ENCODE results near the gene PLK2. TPM values are rescaled to one million over a fixed set of nuclear protein-coding genes. Genes with fewer than 3 reads are reported as not detected.

Gene PLK2
- total RNA-seq, 3 donors from 2014 or later (not counting 1 experiment from before 2014, with no cell fraction given) = 18.3 to 30.0 (median 22.0) TPM

DNA sequence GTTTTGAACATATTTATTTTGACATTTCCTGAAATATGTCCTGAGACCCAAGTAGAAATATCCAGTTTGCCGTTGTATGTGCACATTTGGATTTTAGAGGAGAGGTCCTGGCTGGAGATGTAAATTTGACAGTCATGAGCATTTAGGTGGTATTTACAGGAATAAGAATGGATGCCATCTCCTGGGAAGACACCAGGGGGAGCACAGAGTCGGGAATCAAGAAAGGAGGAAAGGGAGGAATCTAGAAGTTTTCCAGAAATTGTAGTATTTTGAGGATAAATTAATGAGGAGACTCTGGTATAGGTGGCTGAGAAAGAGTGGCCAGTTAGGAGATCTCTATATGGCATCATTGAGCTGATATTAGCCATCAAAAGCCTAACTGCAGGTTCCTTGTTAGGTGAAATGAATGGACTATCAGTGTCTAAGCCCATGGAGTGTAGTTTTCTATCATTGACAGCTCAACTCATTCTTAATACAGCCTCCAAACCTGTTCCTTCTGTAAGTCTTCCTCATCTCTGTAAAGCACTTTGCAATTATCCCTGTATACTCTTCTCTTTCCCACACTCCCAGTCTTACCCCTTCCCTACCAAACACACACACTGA, 38.6 kb upstream of the PLK2 start:
- DNase-seq (no peak), ATAC-seq (no peak)
- H3K27me3 Mint-ChIP-seq (ENCODE audit: low read depth in 2 of 2) = no peaks in the 10 kb centered on the region
- Histone ChIP-seq H3K9me3 (ENCODE audit: control insufficient read depth, insufficient read depth, low read length) (no peaks in the 10 kb centered on the region), H3K36me3 (ENCODE audit: control insufficient read depth, insufficient read depth, low read length) (no peaks in the 10 kb centered on the region), H3K4me3 (ENCODE audit: low read length) (no peak overlapping the region), H3K27me3 (ENCODE audit: control insufficient read depth, insufficient read depth, low read length) (no peaks in the 10 kb centered on the region), H3K27ac (ENCODE audit: low read length) (no peak overlapping the region), H3K4me1 (ENCODE audit: control insufficient read depth, insufficient read depth, low read length) (no peaks in the 10 kb centered on the region)
- WGBS (ENCODE audit: insufficient coverage) = 62% methylated on average over 2 of the region's 2 CpGs
- H3K27ac Mint-ChIP-seq = no peak overlapping the region
- H3K4me3 Mint-ChIP-seq = no peak overlapping the region
- no peaks in the 10 kb centered on the region for H3K36me3 Mint-ChIP-seq
- TF ChIP-seq, protein P1, sequence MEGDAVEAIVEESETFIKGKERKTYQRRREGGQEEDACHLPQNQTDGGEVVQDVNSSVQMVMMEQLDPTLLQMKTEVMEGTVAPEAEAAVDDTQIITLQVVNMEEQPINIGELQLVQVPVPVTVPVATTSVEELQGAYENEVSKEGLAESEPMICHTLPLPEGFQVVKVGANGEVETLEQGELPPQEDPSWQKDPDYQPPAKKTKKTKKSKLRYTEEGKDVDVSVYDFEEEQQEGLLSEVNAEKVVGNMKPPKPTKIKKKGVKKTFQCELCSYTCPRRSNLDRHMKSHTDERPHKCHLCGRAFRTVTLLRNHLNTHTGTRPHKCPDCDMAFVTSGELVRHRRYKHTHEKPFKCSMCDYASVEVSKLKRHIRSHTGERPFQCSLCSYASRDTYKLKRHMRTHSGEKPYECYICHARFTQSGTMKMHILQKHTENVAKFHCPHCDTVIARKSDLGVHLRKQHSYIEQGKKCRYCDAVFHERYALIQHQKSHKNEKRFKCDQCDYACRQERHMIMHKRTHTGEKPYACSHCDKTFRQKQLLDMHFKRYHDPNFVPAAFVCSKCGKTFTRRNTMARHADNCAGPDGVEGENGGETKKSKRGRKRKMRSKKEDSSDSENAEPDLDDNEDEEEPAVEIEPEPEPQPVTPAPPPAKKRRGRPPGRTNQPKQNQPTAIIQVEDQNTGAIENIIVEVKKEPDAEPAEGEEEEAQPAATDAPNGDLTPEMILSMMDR (IDR thresholded peaks at IDR 0.05) = no peak
- no peaks in the 10 kb centered on the region for H3K4me1 Mint-ChIP-seq
- intact Hi-C loops (cut with micrococcal nuclease) = no loop called here
- H3K9me3 Mint-ChIP-seq = peaks cover 0 to 4% of the 10 kb centered on the region in 2 donors

DNA sequence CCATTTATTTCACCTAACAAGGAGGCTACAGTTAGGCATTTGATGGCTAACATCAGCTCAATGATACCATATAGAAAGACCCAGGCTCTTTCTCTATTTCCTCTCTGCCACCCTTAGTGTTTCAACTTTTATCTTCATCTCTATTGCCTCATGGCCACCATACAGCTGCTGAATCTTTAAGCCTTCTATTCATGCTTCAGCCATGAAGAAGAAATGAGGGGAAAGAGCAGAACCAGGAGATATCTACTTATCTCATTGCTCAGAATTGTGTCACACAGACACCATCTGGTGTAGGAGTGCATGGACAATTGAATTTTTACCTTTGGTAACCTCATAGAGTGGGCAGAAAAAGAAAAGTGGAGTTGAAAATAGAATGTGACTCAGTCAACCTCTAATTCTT, 38.0 kb upstream of the PLK2 start:
- Histone ChIP-seq H3K4me3 (ENCODE audit: low read length) (no peak overlapping the region), H3K27ac (ENCODE audit: low read length) (no peak overlapping the region), H3K27me3 (ENCODE audit: control insufficient read depth, insufficient read depth, low read length) (no peaks in the 10 kb centered on the region), H3K4me1 (ENCODE audit: control insufficient read depth, insufficient read depth, low read length) (no peaks in the 10 kb centered on the region), H3K9me3 (ENCODE audit: control insufficient read depth, insufficient read depth, low read length) (no peaks in the 10 kb centered on the region), H3K36me3 (ENCODE audit: control insufficient read depth, insufficient read depth, low read length) (no peaks in the 10 kb centered on the region)
- DNase-seq (no peak), ATAC-seq (no peak)
- no peaks in the 10 kb centered on the region for H3K27me3 Mint-ChIP-seq (ENCODE audit: low read depth in 2 of 2)
- no peaks in the 10 kb centered on the region for H3K36me3 Mint-ChIP-seq
- TF ChIP-seq, protein P1 (IDR thresholded peaks at IDR 0.05) = no peak
- H3K4me3 Mint-ChIP-seq = no peak overlapping the region
- H3K4me1 Mint-ChIP-seq = no peaks in the 10 kb centered on the region
- H3K9me3 Mint-ChIP-seq = peaks cover 0 to 4% of the 10 kb centered on the region in 2 donors
- H3K27ac Mint-ChIP-seq = no peak overlapping the region
- intact Hi-C loops (cut with micrococcal nuclease) = no loop called here

DNA sequence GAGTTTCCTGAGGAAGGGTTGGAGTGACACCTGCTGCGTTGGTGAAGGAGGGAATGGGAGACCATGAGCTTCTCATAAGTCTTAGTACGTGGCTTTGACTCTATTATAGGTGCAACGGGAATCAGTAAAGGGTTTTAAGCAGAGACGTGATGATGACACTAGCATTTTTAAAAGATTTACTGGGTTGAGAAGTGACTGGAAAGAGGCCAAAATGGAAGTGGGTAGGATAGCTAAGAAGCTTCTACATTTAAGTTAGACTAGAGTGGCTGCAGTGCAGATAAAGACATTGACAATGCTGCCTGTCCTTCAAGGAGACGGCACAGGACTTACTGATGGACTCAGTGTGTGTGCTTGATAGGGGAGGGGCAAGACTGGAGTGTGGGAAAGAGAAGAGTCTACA, 37.5 kb upstream of the PLK2 start:
- Histone ChIP-seq H3K36me3 (ENCODE audit: control insufficient read depth, insufficient read depth, low read length) (no peaks in the 10 kb centered on the region), H3K27me3 (ENCODE audit: control insufficient read depth, insufficient read depth, low read length) (no peaks in the 10 kb centered on the region), H3K9me3 (ENCODE audit: control insufficient read depth, insufficient read depth, low read length) (no peaks in the 10 kb centered on the region), H3K4me1 (ENCODE audit: control insufficient read depth, insufficient read depth, low read length) (no peaks in the 10 kb centered on the region), H3K27ac (ENCODE audit: low read length) (no peak overlapping the region), H3K4me3 (ENCODE audit: low read length) (no peak overlapping the region)
- DNase-seq (no peak), ATAC-seq (no peak)
- intact Hi-C loops (cut with micrococcal nuclease) = no loop called here
- H3K9me3 Mint-ChIP-seq = peaks cover 0 to 2% of the 10 kb centered on the region in 2 donors
- H3K27ac Mint-ChIP-seq = no peak overlapping the region
- no peaks in the 10 kb centered on the region for H3K27me3 Mint-ChIP-seq (ENCODE audit: low read depth in 2 of 2)
- no peaks in the 10 kb centered on the region for H3K4me1 Mint-ChIP-seq
- no peak overlapping the region for H3K4me3 Mint-ChIP-seq
- H3K36me3 Mint-ChIP-seq = no peaks in the 10 kb centered on the region
- WGBS (ENCODE audit: insufficient coverage) = 58% methylated on average over 5 of the region's 5 CpGs
- TF ChIP-seq, protein P1 (IDR thresholded peaks at IDR 0.05) = no peak

DNA sequence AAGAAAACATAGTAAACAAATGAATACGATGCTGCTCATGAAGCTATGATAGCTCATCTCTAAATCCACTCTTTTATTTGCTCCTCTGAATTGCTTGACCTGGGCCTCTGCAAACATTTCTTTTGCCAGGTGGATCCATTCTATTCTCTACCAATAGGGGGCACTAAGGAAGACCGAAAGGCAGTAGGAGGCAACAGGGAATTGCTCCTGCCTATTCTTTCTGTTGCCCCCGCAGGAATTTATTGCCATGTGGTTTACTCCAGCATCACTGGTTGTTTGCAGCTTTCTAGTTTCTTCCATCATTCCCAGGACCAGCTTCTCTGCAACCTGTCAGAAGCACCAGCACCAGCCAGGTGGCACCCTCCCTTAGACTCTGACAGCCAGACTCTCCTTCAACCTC, 36.6 kb upstream of the PLK2 start:
- WGBS (ENCODE audit: insufficient coverage) = 86% methylated on average over 3 of the region's 3 CpGs
- no peak overlapping the region for H3K27ac ChIP-seq (ENCODE audit: low read length)
- no peak overlapping the region for H3K4me3 ChIP-seq (ENCODE audit: low read length)
- Mint-ChIP-seq H3K36me3 (no peaks in the 10 kb centered on the region), H3K27ac (no peak overlapping the region), H3K27me3 (ENCODE audit: low read depth in 2 of 2) (no peaks in the 10 kb centered on the region), H3K4me3 (no peak overlapping the region), H3K4me1 (no peaks in the 10 kb centered on the region), H3K9me3 (peaks cover 0 to 2% of the 10 kb centered on the region in 2 donors)
- no peaks in the 10 kb centered on the region for H3K4me1 ChIP-seq (ENCODE audit: control insufficient read depth, insufficient read depth, low read length)
- H3K27me3 ChIP-seq (ENCODE audit: control insufficient read depth, insufficient read depth, low read length) = no peaks in the 10 kb centered on the region
- H3K9me3 ChIP-seq (ENCODE audit: control insufficient read depth, insufficient read depth, low read length) = no peaks in the 10 kb centered on the region
- no peaks in the 10 kb centered on the region for H3K36me3 ChIP-seq (ENCODE audit: control insufficient read depth, insufficient read depth, low read length)
- ATAC-seq (no peak), DNase-seq (no peak)
- TF ChIP-seq, protein P1 (IDR thresholded peaks at IDR 0.05) = no peak
- intact Hi-C loops (cut with micrococcal nuclease) = no loop called here

Data from natural killer cell (primary cell).